Measurements from ENCODE around the gene UQCRHL. TPM values are rescaled to one million over a fixed set of nuclear protein-coding genes. Genes with fewer than 3 reads are reported as not detected.
A peak's percentile ranks its signal among the peaks of the same experiment; 100 is the strongest.

The UQCRHL gene
- total and polyA plus RNA-seq, 2 donors (not counting 1 experiment from before 2014, with no cell fraction given), result 0.98 to 1.8 TPM

DNA sequence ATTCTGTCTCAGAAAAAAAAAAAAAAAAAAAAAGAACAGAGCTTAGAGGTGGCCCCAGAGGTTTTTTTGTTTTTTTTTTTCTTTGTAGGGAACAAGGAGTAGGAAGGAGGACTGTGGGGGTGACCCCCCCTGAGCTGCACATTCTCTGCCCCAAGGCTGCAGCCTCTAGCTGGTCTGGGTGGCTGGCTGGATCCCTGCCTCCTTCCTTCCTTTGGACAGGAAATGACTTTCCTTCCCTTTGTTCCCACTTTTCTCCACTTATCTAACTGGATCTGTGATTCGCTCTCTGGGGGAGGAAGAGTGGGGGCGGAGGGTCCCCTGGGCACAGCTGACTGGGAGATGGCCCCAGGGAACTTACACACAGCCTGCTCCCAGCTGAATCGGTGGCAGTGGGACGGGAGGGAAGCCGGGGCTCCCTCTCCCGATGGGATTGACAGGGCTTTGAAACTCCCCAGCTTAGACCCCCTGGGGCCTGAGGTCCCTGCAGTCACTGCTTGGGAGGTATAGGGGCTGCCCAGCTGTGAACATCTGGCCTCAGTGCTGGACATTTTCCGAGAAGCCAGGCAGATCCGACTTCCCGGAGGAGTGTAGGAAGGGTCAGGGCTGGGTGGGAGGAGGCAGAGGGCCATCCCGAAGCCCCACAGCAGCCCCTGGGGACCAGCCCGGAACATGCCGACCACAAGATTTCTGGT is 46.8 kb downstream of the UQCRHL start:
- H3K4me3 Mint-ChIP-seq, result peak overlapping the region; percentile 16
- peaks cover 20 to 25% of the 10 kb centered on the region in 2 donors for H3K4me1 ChIP-seq (ENCODE audit: control insufficient read depth in 2 of 2, insufficient read depth in 2 of 2, low read length in 2 of 2)
- H3K27ac ChIP-seq (ENCODE audit: low read length in 2 of 2), result no peak overlapping the region
- no peak overlapping the region for H2AFZ ChIP-seq (ENCODE audit: insufficient read depth, low read depth, low read length, poor library complexity, severe bottlenecking)
- DNase-seq (peak; percentile 10), ATAC-seq (ENCODE audit: low read depth) (no peak)
- POLR2A ChIA-PET, result no interaction called here
- 58% methylated on average over 12 of the region's 12 CpGs for WGBS (ENCODE audit: insufficient coverage)
- no peaks in the 10 kb centered on the region for H4K20me1 ChIP-seq (ENCODE audit: control insufficient read depth, insufficient read depth, low read length, poor library complexity, severe bottlenecking)
- H3K4me1 Mint-ChIP-seq, result peaks cover 24% of the 10 kb centered on the region
- H3K9me3 Mint-ChIP-seq (ENCODE audit: insufficient read depth), result no peaks in the 10 kb centered on the region
- intact Hi-C loops (cut with micrococcal nuclease), result no loop called here
- no peak overlapping the region for H3K4me2 ChIP-seq (replicated peaks; ENCODE audit: low read depth, low read length, poor library complexity, severe bottlenecking)
- H3K27ac Mint-ChIP-seq, result no peak overlapping the region
- no peaks in the 10 kb centered on the region for H3K79me2 ChIP-seq (ENCODE audit: control insufficient read depth, insufficient read depth, low read length)
- H3K9me3 ChIP-seq (ENCODE audit: control extremely low read depth in 1 of 3, control insufficient read depth in 2 of 3, insufficient read depth in 1 of 3, low read length in 2 of 3), result peaks cover 0 to 10% (median 0%) of the 10 kb centered on the region in 3 donors
- CTCF ChIA-PET, result interaction anchor here (0.6 to 1.6 kb wide), 3 partner anchors 20 to 266 kb away, joined by 3 to 6 read pairs (median 6); no protein-coding TSS in a partner anchor
- no peak overlapping the region for H3K9ac ChIP-seq (ENCODE audit: low read length)
- H3K36me3 ChIP-seq (replicated peaks in 1 of 2; ENCODE audit: control extremely low read depth in 1 of 2, control insufficient read depth in 1 of 2, extremely low read depth in 1 of 2, insufficient read depth in 2 of 2, low read length in 1 of 2), result no peaks in the 10 kb centered on the region
- H3K4me3 ChIP-seq (ENCODE audit: control extremely low read depth in 1 of 5, extremely low read depth in 1 of 5, insufficient read depth in 1 of 5, low read depth in 2 of 5, low read length in 4 of 5), result no peak overlapping the region
- H3K27me3 Mint-ChIP-seq, result peaks cover 46% of the 10 kb centered on the region
- TF ChIP-seq, protein P1, sequence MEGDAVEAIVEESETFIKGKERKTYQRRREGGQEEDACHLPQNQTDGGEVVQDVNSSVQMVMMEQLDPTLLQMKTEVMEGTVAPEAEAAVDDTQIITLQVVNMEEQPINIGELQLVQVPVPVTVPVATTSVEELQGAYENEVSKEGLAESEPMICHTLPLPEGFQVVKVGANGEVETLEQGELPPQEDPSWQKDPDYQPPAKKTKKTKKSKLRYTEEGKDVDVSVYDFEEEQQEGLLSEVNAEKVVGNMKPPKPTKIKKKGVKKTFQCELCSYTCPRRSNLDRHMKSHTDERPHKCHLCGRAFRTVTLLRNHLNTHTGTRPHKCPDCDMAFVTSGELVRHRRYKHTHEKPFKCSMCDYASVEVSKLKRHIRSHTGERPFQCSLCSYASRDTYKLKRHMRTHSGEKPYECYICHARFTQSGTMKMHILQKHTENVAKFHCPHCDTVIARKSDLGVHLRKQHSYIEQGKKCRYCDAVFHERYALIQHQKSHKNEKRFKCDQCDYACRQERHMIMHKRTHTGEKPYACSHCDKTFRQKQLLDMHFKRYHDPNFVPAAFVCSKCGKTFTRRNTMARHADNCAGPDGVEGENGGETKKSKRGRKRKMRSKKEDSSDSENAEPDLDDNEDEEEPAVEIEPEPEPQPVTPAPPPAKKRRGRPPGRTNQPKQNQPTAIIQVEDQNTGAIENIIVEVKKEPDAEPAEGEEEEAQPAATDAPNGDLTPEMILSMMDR (IDR thresholded peaks at IDR 0.05), result no peak
- TF ChIP-seq EZH2 (IDR thresholded peaks at IDR 0.05; ENCODE audit: borderline replicate concordance, insufficient read depth, low read depth, low read length, poor library complexity, severe bottlenecking), result no peak
- H3K27me3 ChIP-seq (replicated peaks in 1 of 4; ENCODE audit: control extremely low read depth in 1 of 4, control insufficient read depth in 3 of 4, insufficient read depth in 4 of 4, low read length in 3 of 4), result peaks cover 0 to 44% (median 24%) of the 10 kb centered on the region in 4 experiments
